Activated CD8-positive, alpha-beta T cell treated with anti-CD3 and anti-CD28 coated beads for 36 hours (primary cell): ENCODE measurements around the gene UBXN10. TPM values are rescaled to one million over a fixed set of nuclear protein-coding genes. Genes with fewer than 3 reads are reported as not detected.

Source experiments
- ATAC-seq: fragments of 200-7000 bp; cut with Tn5 transposase; one replicate; pipeline ENCODE4 v1.10.0; 2021; ENCODE audit warnings: mild to moderate bottlenecking, moderate library complexity
- CTCF ChIA-PET: fragments of 350-600 bp; sonication (Branson Sonifier 250); formaldehyde crosslinking; loops from one replicate; lab custom pipeline; 2021; ENCODE audit warnings: antibody characterized with exemption; lab: Charles Lee
- POLR2A ChIA-PET: fragments of 350-600 bp; sonication (Branson Sonifier 250); formaldehyde crosslinking; loops from one replicate; lab custom pipeline; 2021; ENCODE audit warnings: antibody characterized with exemption; lab: Charles Lee
- DNase-seq: peaks from one replicate; pipeline ENCODE4 v3.0.0-alpha.2; 2020
- H3K27ac Mint-ChIP-seq: one replicate; pipeline ENCODE4 v1.8.0; 2021; ENCODE audit warnings: mild to moderate bottlenecking, mixed read lengths
- H3K27me3 Mint-ChIP-seq: one replicate; pipeline ENCODE4 v1.8.0; 2021; ENCODE audit warnings: mixed read lengths
- H3K36me3 Mint-ChIP-seq: one replicate; pipeline ENCODE4 v1.8.0; 2021; ENCODE audit warnings: low read depth, mixed read lengths
- H3K4me1 Mint-ChIP-seq: one replicate; pipeline ENCODE4 v1.8.0; 2021; ENCODE audit warnings: low read depth, mixed read lengths
- H3K4me3 Mint-ChIP-seq: one replicate; pipeline ENCODE4 v1.8.0; 2021; ENCODE audit warnings: mild to moderate bottlenecking, moderate library complexity, mixed read lengths
- H3K9me3 Mint-ChIP-seq: one replicate; pipeline ENCODE4 v1.8.0; 2021; ENCODE audit warnings: mixed read lengths
- intact Hi-C: fragments of 100-400 bp; cut with micrococcal nuclease; formaldehyde crosslinking; loops from one replicate; pipeline ENCODE4 v1.10.0; 2022
- total RNA-seq, 2 experiments: library from RNA; stranded (reverse); gene quantifications; one replicate each; pipeline ENCODE4 v1.2.3, GENCODE V29; 2021
- TF ChIP-seq, protein P1 (sequence below): fragments of 200-600 bp; IDR thresholded peaks from one replicate; pipeline ENCODE4 v1.8.0; 2022; ENCODE audit warnings: antibody characterized with exemption, mild to moderate bottlenecking

UBXN10 gene
- total RNA-seq, 2 experiments from 2014 or later: 0.34 to 0.45 TPM

DNA sequence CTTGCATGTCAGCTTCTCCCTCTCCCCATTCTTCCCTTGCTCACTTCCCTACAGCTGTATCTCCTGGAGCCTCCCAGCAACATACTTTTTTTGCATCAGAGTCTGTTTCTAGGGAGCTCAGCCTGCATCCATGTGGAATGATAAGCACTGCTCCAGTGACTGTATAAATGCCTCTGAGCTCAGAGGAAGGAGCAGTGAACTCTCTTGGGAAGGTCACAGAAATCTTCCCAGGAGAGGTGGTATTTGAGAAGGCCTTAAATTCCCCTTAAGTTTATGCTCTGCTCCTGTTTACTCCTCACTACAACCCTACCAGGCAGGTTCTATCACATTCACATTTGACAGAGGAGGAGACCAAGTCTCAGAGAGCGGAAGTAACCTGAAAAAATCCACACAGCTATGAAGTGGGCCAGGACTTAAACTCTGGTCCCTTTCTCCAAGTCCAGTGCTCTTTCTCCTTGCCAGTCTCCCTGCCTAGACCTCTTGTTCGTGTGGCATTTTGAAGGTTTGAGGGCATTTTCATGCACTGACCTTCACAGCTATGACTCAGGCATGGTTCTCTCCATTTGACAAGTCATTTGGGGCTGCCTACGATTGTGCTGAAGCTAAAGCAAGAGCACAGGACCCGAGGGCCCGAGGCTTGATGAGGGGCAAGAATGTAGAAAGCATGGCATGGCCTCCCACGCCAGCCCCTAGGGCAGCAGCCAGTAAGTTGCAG, 5.6 kb upstream of the UBXN10 start:
- no peak for ATAC-seq
- intact Hi-C loops: no loop called here
- Mint-ChIP-seq H3K27me3 (peaks cover 2% of the 10 kb centered on the region), H3K27ac (no peak overlapping the region), H3K4me3 (no peak overlapping the region), H3K9me3 (peaks cover 10% of the 10 kb centered on the region), H3K36me3 (peaks cover 4% of the 10 kb centered on the region), H3K4me1 (peaks cover 16% of the 10 kb centered on the region)
- no peak for DNase-seq
- ChIA-PET CTCF (interaction anchor here (0.9 to 3.0 kb wide), 7 partner anchors 13 to 262 kb away, joined by 3 to 20 read pairs (median 4); no protein-coding TSS in a partner anchor), POLR2A (interaction anchor here (1.2 kb wide), 1 partner anchor 9 kb away, joined by 4 read pairs; no protein-coding TSS in a partner anchor)
- TF ChIP-seq, protein P1, sequence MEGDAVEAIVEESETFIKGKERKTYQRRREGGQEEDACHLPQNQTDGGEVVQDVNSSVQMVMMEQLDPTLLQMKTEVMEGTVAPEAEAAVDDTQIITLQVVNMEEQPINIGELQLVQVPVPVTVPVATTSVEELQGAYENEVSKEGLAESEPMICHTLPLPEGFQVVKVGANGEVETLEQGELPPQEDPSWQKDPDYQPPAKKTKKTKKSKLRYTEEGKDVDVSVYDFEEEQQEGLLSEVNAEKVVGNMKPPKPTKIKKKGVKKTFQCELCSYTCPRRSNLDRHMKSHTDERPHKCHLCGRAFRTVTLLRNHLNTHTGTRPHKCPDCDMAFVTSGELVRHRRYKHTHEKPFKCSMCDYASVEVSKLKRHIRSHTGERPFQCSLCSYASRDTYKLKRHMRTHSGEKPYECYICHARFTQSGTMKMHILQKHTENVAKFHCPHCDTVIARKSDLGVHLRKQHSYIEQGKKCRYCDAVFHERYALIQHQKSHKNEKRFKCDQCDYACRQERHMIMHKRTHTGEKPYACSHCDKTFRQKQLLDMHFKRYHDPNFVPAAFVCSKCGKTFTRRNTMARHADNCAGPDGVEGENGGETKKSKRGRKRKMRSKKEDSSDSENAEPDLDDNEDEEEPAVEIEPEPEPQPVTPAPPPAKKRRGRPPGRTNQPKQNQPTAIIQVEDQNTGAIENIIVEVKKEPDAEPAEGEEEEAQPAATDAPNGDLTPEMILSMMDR: no peak

DNA sequence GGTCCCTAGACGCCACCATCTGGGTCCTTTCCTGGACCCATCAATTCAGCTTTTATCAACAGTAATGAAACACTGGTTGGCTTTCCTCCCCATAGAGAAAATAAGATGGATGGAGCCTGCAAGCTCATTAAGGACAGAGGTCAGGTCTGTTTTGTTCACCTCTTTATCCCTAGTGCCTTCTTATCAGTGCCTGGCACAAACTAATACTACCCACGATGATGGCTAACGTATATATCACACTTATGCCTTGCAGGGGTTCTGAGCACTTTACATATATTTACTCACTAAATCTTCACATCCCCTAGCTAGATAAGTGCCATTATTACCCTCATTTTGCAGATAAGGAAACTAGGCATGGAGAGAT, 5.1 kb upstream of the UBXN10 start:
- H3K4me3 Mint-ChIP-seq: no peak overlapping the region
- ChIA-PET CTCF (interaction anchor here (1.1 to 3.0 kb wide), 3 partner anchors 14 to 16 kb away, joined by 3 to 20 read pairs (median 4); no protein-coding TSS in a partner anchor), POLR2A (interaction anchor here (1.2 kb wide), 1 partner anchor 10 kb away, joined by 4 read pairs; no protein-coding TSS in a partner anchor)
- TF ChIP-seq, protein P1: no peak
- DNase-seq (no peak), ATAC-seq (no peak)
- intact Hi-C loops: no loop called here
- peaks cover 10% of the 10 kb centered on the region for H3K9me3 Mint-ChIP-seq
- H3K4me1 Mint-ChIP-seq: peaks cover 15% of the 10 kb centered on the region
- H3K27ac Mint-ChIP-seq: no peak overlapping the region
- peaks cover 2% of the 10 kb centered on the region for H3K27me3 Mint-ChIP-seq
- H3K36me3 Mint-ChIP-seq: peaks cover 4% of the 10 kb centered on the region

DNA sequence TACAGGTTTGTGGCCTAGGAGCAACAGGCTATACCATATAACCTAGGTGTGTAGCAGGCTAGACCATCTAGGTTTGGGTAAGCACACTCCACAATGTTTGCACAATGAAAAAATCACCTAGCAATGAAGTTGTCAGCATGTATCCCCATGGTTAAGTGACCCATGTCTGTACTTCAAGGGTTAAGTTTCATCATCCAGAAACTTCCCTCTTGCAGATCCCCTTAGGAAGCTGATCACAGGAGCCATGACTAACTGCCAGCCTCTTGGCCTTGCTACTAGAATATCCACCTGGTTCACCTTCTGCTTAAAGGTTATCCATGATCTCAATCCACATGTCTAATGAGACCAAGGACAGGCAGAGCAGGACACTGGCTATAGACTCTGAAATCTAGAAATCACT, 3.5 kb upstream of the UBXN10 start:
- H3K36me3 Mint-ChIP-seq: peaks cover 4% of the 10 kb centered on the region
- ChIA-PET CTCF (interaction anchor here (0.9 to 4.3 kb wide), 2 partner anchors 13 to 53 kb away, joined by 5 to 22 read pairs; no protein-coding TSS in a partner anchor), POLR2A (interaction anchor here (1.6 kb wide), 1 partner anchor 11 kb away, joined by 3 read pairs; no protein-coding TSS in a partner anchor)
- TF ChIP-seq, protein P1: no peak
- intact Hi-C loops: no loop called here
- peaks cover 10% of the 10 kb centered on the region for H3K9me3 Mint-ChIP-seq
- H3K27me3 Mint-ChIP-seq: no peaks in the 10 kb centered on the region
- no peak overlapping the region for H3K27ac Mint-ChIP-seq
- ATAC-seq: no peak
- H3K4me3 Mint-ChIP-seq: no peak overlapping the region
- H3K4me1 Mint-ChIP-seq: peaks cover 27% of the 10 kb centered on the region
- DNase-seq: no peak

DNA sequence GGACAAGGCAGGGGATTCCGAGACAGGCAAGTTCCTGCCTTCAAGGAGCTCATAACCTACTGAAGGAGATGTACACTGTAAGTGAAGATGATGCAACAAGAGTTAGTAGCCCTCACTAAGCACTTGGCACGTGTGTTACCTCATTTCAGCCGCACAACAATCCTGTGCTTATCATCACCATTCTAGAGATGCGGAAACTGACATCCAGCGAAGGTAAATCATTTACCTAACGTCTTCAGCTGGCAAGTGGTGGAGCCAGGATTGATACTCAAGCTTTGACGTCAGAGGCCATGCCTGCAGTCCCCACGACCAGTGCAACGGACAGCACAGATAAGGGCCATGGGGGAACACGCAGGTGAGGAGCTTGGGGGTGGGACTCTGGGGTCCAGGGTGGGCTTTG, 2.9 kb upstream of the UBXN10 start:
- ChIA-PET POLR2A (interaction anchor here (0.9 to 1.6 kb wide), 3 partner anchors 8 to 17 kb away, joined by 3 read pairs; no protein-coding TSS in a partner anchor), CTCF (interaction anchor here (1.1 to 4.3 kb wide), 2 partner anchors 12 to 33 kb away, joined by 3 to 22 read pairs; no protein-coding TSS in a partner anchor)
- TF ChIP-seq, protein P1: no peak
- Mint-ChIP-seq H3K4me1 (peaks cover 33% of the 10 kb centered on the region), H3K36me3 (peaks cover 4% of the 10 kb centered on the region), H3K4me3 (no peak overlapping the region), H3K27ac (no peak overlapping the region), H3K9me3 (peaks cover 10% of the 10 kb centered on the region), H3K27me3 (peaks cover 2% of the 10 kb centered on the region)
- no peak for ATAC-seq
- DNase-seq: no peak
- intact Hi-C loops: no loop called here
